H1 (cell line): Measurements from ENCODE around the gene ANKUB1. TPM values are rescaled to one million over a fixed set of nuclear protein-coding genes. Genes with fewer than 3 reads are reported as not detected.

ENCODE experiments used
- CHD1 ChIP-seq: IDR thresholded peaks from 2 replicates; pipeline ENCODE4 v1.6.1; 2012; ENCODE audit warnings: low read depth, low read length, improper control_type of control experiment
- EGR1 ChIP-seq: IDR thresholded peaks from 2 replicates; pipeline ENCODE4 v1.6.1; 2011; ENCODE audit warnings: low read depth, low read length, borderline replicate concordance
- EZH2 ChIP-seq: fragments of 200-600 bp; sonication (generic); IDR thresholded peaks from 2 replicates; pipeline ENCODE4 v1.7.1; 2012; ENCODE audit warnings: low read depth, mild to moderate bottlenecking, moderate library complexity, low read length, inconsistent platforms; ENCODE audit not compliant: severe bottlenecking
- KDM4A ChIP-seq: IDR thresholded peaks from one replicate; pipeline ENCODE4 v1.7.1; 2012; ENCODE audit warnings: low read depth, mild to moderate bottlenecking, moderate library complexity, low read length, inconsistent platforms; ENCODE audit not compliant: severe bottlenecking
- NANOG ChIP-seq: IDR thresholded peaks from 2 replicates; pipeline ENCODE4 v1.6.1; 2011; ENCODE audit warnings: low read length, low read depth, mild to moderate bottlenecking, inconsistent platforms; ENCODE audit not compliant: insufficient read depth, poor library complexity, severe bottlenecking
- YY1 ChIP-seq: IDR thresholded peaks from 2 replicates; pipeline ENCODE4 v1.6.1; 2011; ENCODE audit warnings: low read depth, mild to moderate bottlenecking, low read length
- polyA plus RNA-seq, 7 experiments: library from polyadenylated mRNA; depleted of rRNA in 3 of 7; stranded (reverse) in 5 of 7; unstranded in 2 of 7; fragments of >200 nt in 5 of 7; fragments of 200-250 nt in 2 of 7; gene quantifications; 1 replicate in 5 of 7; 2 replicates in 1 of 7; 4 replicates in 1 of 7; pipeline versions ENCODE4 v1.2.1 to v1.2.3, GENCODE V29; 2011 to 2013; ENCODE audit warnings: missing spikeins in 2 of 7, mixed read lengths in 2 of 7
- total RNA-seq: library from RNA; stranded (reverse); fragmentation: NEBNext Ultra II Directional; extraction: Animal tissue kit (Norgen Biotek cat#: 25700); gene quantifications from 2 replicates; pipeline ENCODE4 v1.2.1, GENCODE V29; 2021

The ANKUB1 gene
- total and polyA plus RNA-seq, 2 of the 8 experiments (the other 6 are each of a cell fraction or from before 2014, with no cell fraction given), result not detected

DNA sequence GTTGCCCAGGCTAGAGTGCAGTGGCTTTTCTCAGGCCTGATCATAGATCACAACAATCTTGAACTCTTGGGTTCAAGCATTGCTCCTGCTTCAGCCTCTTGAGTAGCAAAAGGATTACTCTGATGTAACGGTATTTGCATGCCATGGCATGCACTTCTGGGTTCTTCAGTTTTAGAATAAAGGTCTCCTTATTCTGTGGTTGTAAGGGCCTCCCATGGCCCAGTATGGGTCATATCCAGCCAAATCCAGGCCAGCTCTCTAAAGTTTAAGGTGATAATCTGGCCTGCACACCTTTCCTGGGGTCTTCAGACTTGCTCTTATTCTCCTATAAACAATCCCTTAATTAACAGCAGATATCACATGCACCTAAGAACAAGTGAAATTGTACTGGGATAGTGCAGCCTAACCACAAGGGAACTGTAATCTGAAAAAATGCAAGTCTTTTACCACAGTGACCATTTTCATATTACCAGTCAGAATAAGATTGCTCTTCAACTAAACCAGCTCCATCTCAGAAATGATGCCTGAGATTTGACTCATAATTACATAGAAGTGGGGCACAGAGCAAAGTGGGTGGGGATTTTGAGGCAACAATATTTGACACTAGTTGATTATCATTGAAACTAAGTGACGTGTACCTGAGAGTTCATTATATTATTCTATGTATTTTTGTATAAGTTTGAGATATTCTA, 65.5 kb downstream of the ANKUB1 start (continued):
- no peak for TF ChIP-seq KDM4A
- TF ChIP-seq YY1, result no peak
- TF ChIP-seq NANOG, result no peak
- no peak for TF ChIP-seq CHD1
- no peak for TF ChIP-seq EGR1
- no peak for TF ChIP-seq EZH2
